ENCODE results near the gene KCNN1.

- TF ChIP-seq CTCF (conservative IDR thresholded peaks at IDR 0.05 in 1 of 2, IDR thresholded peaks at IDR 0.05 in 1 of 2; ENCODE audit: low read depth in 1 of 2, low read length in 2 of 2) (no peak), EZH2 (IDR thresholded peaks at IDR 0.05; ENCODE audit: low read length, missing control alignments) (no peak)
These were observed 42.6 kb downstream of the KCNN1 start for GRCh38 chr19:18009412-18010066.
